Tibial artery (tissue), 4 donors: ENCODE data around the gene SAMD4B.

ENCODE experiments used
- DNase-seq, 2 donors: peaks; one replicate each; pipeline ENCODE4 v3.0.0-alpha.2; 2019
- H3K27ac ChIP-seq, 2 donors: fragments of 200-600 bp; sonication (generic) in 1 of 2; 1 replicate in 1 of 2; 2 replicates in 1 of 2; pipeline ENCODE4 v1.5.1; 2018 to 2019; ENCODE audit warnings: mild to moderate bottlenecking in 1 of 2
- H3K27me3 ChIP-seq, 2 donors: fragments of 200-600 bp; sonication (generic) in 1 of 2; one replicate each; pipeline versions ENCODE4 v1.5.1 to v1.6.0; 2016 to 2019
- H3K36me3 ChIP-seq, 3 donors: fragments of 200-600 bp; sonication (generic) in 2 of 3; one replicate each; pipeline ENCODE4 v1.5.1; 2016 to 2019; ENCODE audit warnings: mild to moderate bottlenecking in 2 of 3
- H3K4me1 ChIP-seq, 4 donors: fragments of 200-600 bp; sonication (generic) in 2 of 4; 1 replicate in 3 of 4; 2 replicates in 1 of 4; pipeline ENCODE4 v1.5.1; 2016 to 2019
- H3K4me3 ChIP-seq, 2 donors: fragments of 200-600 bp; sonication (generic) in 1 of 2; 1 replicate in 1 of 2; 2 replicates in 1 of 2; pipeline ENCODE4 v1.5.1; 2018 to 2019; ENCODE audit warnings: mild to moderate bottlenecking in 2 of 2
- H3K9me3 ChIP-seq, 3 donors: fragments of 200-600 bp; sonication (generic) in 1 of 3; one replicate each; pipeline ENCODE4 v1.5.1; 2016 to 2019
- CTCF ChIP-seq, 2 experiments: fragments of 200-600 bp in 1 of 2; fragments of 450-650 bp in 1 of 2; IDR thresholded peaks; one replicate each; pipeline ENCODE4 v1.5.1; 2017 to 2019; ENCODE audit warnings: antibody characterized with exemption in 2 of 2, mild to moderate bottlenecking in 1 of 2, moderate library complexity in 1 of 2
- intact Hi-C: fragments of 100-400 bp; cut with DNase I; formaldehyde crosslinking; loops from one replicate; pipeline ENCODE4 v1.15.0; 2023; ENCODE audit warnings: low total_unique reads

The SAMD4B gene

GRCh38 chr19:39412100-39412866 is 70.1 kb downstream of the SAMD4B start, which contains the start of gene PLEKHG2:
Gene PLEKHG2 (plus strand): TSS chr19:39412669. CDS start chr19:39414087, 1,418 bp downstream.
- TF ChIP-seq CTCF (IDR thresholded peaks at IDR 0.05): peak; percentile 77 to 84
- H3K27me3 ChIP-seq: no peaks in the 10 kb centered on the region
- peak within 1 kb of the TSS; percentile 99 to 100 for H3K27ac ChIP-seq
- peak within 1 kb of the TSS; percentile 92 to 96 for H3K4me3 ChIP-seq
- H3K4me1 ChIP-seq: peaks cover 0 to 46% (median 41%) of the 10 kb centered on the region in 4 donors
- no peaks in the 10 kb centered on the region for H3K9me3 ChIP-seq
- DNase-seq: peak; percentile 99
- H3K36me3 ChIP-seq: peaks cover 20 to 33% (median 26%) of the 10 kb centered on the region in 3 donors
- intact Hi-C loops: no loop called here

GRCh38 chr19:39412867-39413271 is 70.6 kb downstream of the SAMD4B start:
- no peaks in the 10 kb centered on the region for H3K27me3 ChIP-seq
- peak overlapping the region; percentile 99 to 100 for H3K27ac ChIP-seq
- H3K36me3 ChIP-seq: peaks cover 17 to 33% (median 26%) of the 10 kb centered on the region in 3 donors
- DNase-seq: peak in 1 of 2 donors; percentile 60
- no peaks in the 10 kb centered on the region for H3K9me3 ChIP-seq
- peak overlapping the region; percentile 92 to 96 for H3K4me3 ChIP-seq
- intact Hi-C loops: no loop called here
- TF ChIP-seq CTCF (IDR thresholded peaks at IDR 0.05): no peak
- peaks cover 0 to 46% (median 41%) of the 10 kb centered on the region in 4 donors for H3K4me1 ChIP-seq

- no peaks in the 10 kb centered on the region for H3K27me3 ChIP-seq
- peaks cover 17 to 33% (median 26%) of the 10 kb centered on the region in 3 donors for H3K36me3 ChIP-seq
- intact Hi-C loops: no loop called here
- H3K4me3 ChIP-seq: peak overlapping the region; percentile 92 to 96
- H3K4me1 ChIP-seq: peaks cover 0 to 46% (median 41%) of the 10 kb centered on the region in 4 donors
- H3K9me3 ChIP-seq: no peaks in the 10 kb centered on the region
- H3K27ac ChIP-seq: peak overlapping the region; percentile 99 to 100
- no peak for TF ChIP-seq CTCF (IDR thresholded peaks at IDR 0.05)
- peak; percentile 69 to 92 for DNase-seq
Observed at GRCh38 chr19:39413272-39413910, 71.2 kb downstream of the SAMD4B start.

GRCh38 chr19:39413911-39414608 is 71.8 kb downstream of the SAMD4B start:
- intact Hi-C loops: no loop called here
- peak; percentile 59 to 78 for DNase-seq
- H3K27ac ChIP-seq: peak overlapping the region; percentile 99 to 100

More at GRCh38 chr19:39413911-39414608, 71.8 kb downstream of the SAMD4B start:
- TF ChIP-seq CTCF (IDR thresholded peaks at IDR 0.05): no peak
- no peaks in the 10 kb centered on the region for H3K9me3 ChIP-seq
- peaks cover 0 to 46% (median 41%) of the 10 kb centered on the region in 4 donors for H3K4me1 ChIP-seq
- peaks cover 17 to 33% (median 26%) of the 10 kb centered on the region in 3 donors for H3K36me3 ChIP-seq
- H3K27me3 ChIP-seq: no peaks in the 10 kb centered on the region
- H3K4me3 ChIP-seq: peak overlapping the region; percentile 92 to 96
